ENCODE measurements around the gene PCIF1. TPM values are rescaled to one million over a fixed set of nuclear protein-coding genes. Genes with fewer than 3 reads are reported as not detected.
"Not testable (repeated sequence)": the region's sequence is repeated elsewhere in the genome, so short reads cannot be mapped to it uniquely, and the experiment has no call there.

PCIF1 gene
- polyA plus RNA-seq, 3 donors, result 41.3 to 47.1 (median 45.2) TPM

- DNase-seq (ENCODE audit: low read depth in 3 of 3, low spot score in 2 of 3), result no peak
These were observed 11.9 kb downstream of the PCIF1 start for GRCh38 chr20:45946149-45946970.

- DNase-seq (ENCODE audit: low read depth in 3 of 3, low spot score in 2 of 3), result no peak
These were observed 12.8 kb downstream of the PCIF1 start for GRCh38 chr20:45947110-45947866.

- DNase-seq (ENCODE audit: low read depth in 3 of 3, low spot score in 2 of 3), result no peak
These were observed 13.8 kb downstream of the PCIF1 start for GRCh38 chr20:45948261-45948733.

GRCh38 chr20:45948742-45949541 lies 14.5 kb downstream of the PCIF1 start:
- no peak for DNase-seq (ENCODE audit: low read depth in 3 of 3, low spot score in 2 of 3)

GRCh38 chr20:45949542-45950329 lies 15.3 kb downstream of the PCIF1 start:
- DNase-seq (ENCODE audit: low read depth in 3 of 3, low spot score in 2 of 3), result no peak

- no peak for DNase-seq (ENCODE audit: low read depth in 3 of 3, low spot score in 2 of 3)
These were observed 15.8 kb downstream of the PCIF1 start for GRCh38 chr20:45950330-45950646.

GRCh38 chr20:45951925-45952834 lies 17.7 kb downstream of the PCIF1 start:
- DNase-seq (ENCODE audit: low read depth in 3 of 3, low spot score in 2 of 3), result no peak

- DNase-seq (ENCODE audit: low read depth in 3 of 3, low spot score in 2 of 3), result no peak
These were observed 18.4 kb downstream of the PCIF1 start for GRCh38 chr20:45952861-45953260.

- DNase-seq (ENCODE audit: low read depth in 3 of 3, low spot score in 2 of 3), result no peak
These were observed 19.2 kb downstream of the PCIF1 start for GRCh38 chr20:45953672-45954071.

- DNase-seq (ENCODE audit: low read depth in 3 of 3, low spot score in 2 of 3), result not testable (repeated sequence)
These were observed 21.8 kb downstream of the PCIF1 start for GRCh38 chr20:45956326-45956725.

GRCh38 chr20:45957021-45957941 lies 22.8 kb downstream of the PCIF1 start:
- DNase-seq (ENCODE audit: low read depth in 3 of 3, low spot score in 2 of 3), result no peak

- no peak for DNase-seq (ENCODE audit: low read depth in 3 of 3, low spot score in 2 of 3)
These were observed 24.1 kb downstream of the PCIF1 start for GRCh38 chr20:45958593-45958992.

- DNase-seq (ENCODE audit: low read depth in 3 of 3, low spot score in 2 of 3), result no peak
These were observed 24.6 kb downstream of the PCIF1 start for GRCh38 chr20:45959126-45959525.

GRCh38 chr20:45959956-45960630 lies 25.6 kb downstream of the PCIF1 start:
- DNase-seq (ENCODE audit: low read depth in 3 of 3, low spot score in 2 of 3), result no peak

- no peak for DNase-seq (ENCODE audit: low read depth in 3 of 3, low spot score in 2 of 3)
These were observed 27.7 kb downstream of the PCIF1 start for GRCh38 chr20:45962031-45962755.

- DNase-seq (ENCODE audit: low read depth in 3 of 3, low spot score in 2 of 3), result no peak
These were observed 28.8 kb downstream of the PCIF1 start for GRCh38 chr20:45963059-45964005.

Data from right renal cortex interstitium (tissue), 3 donors.